HG02870 (cell line): ENCODE data around the gene RFX1.

Source experiments
- ATAC-seq: cut with Tn5 transposase; IDR thresholded peaks from one replicate; pipeline ENCODE4 v1.9.1; 2021; ENCODE audit warnings: mild to moderate bottlenecking, moderate library complexity; ENCODE audit not compliant: unreplicated experiment

The RFX1 gene

DNA sequence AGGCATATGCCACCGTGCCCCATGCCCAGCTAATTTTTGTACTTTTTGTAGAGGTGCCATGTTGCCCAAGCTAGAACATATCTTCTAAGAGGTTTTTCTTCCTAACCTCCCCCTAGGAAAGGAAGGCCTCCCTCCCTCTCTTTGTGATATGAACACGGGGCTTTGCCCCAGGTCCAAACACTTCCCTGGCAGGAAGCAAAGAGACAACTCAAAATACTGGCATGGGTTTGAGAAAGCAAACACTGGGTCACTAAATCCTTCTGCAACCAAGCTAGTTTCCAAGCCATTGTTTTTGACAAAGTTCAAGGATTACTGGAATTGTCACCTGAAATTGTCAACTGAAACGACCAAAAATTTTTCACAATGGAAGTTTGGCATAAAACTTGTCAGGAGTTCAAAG, 91.3 kb downstream of the RFX1 start:
- ATAC-seq = no peak

DNA sequence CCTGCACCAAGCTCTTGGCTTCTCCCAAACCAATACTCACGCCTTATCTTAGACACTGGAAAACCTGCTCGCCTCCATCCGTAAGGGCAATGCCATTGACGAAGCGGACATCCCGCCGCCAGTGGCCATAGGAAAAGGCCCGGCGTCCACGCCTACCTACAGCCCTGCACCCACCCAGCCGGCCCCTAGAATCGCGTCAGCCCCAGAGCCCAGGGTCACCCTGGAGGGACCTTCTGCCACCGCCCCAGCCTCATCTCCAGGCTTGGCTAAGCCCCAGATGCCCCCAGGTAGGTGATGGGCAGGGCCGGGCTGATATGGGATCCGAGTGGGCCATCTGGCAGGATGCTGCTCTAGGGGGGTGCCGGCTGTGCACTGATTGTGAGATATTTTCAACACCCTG, 92.8 kb downstream of the RFX1 start:
- no peak for ATAC-seq
